ENCODE measurements around the gene TANGO6.

- TF ChIP-seq ZNF274 (IDR thresholded peaks at IDR 0.05; ENCODE audit: low read depth, low read length) (no peak), YY1 (IDR thresholded peaks at IDR 0.05; ENCODE audit: insufficient read depth, insufficient read length) (no peak), SUZ12 (IDR thresholded peaks at IDR 0.05; ENCODE audit: extremely low read depth, insufficient read depth, insufficient read length) (no peak)
Observed at GRCh38 chr16:68869492-68870088, 26.3 kb downstream of the TANGO6 start.

Data from NT2/D1 (cell line).